ENCODE results near the gene CANT1. TPM values are rescaled to one million over a fixed set of nuclear protein-coding genes. Genes with fewer than 3 reads are reported as not detected.

The CANT1 gene
- total RNA-seq, 6 experiments from 2014 or later, result 84.2 to 103 (median 92.4) TPM

- Mint-ChIP-seq H3K36me3 (ENCODE audit: low read depth) (peaks cover 5% of the 10 kb centered on the region; the same call in 1 of the 2 replicates), H3K27me3 (ENCODE audit: insufficient read depth) (peaks cover 3% of the 10 kb centered on the region), H3K27ac (no peak overlapping the region), H3K4me1 (ENCODE audit: low read depth) (peaks cover 28% of the 10 kb centered on the region), H3K4me3 (no peak overlapping the region), H3K9me3 (no peaks in the 10 kb centered on the region)
- DNase-seq, result peak; percentile 45
- TF ChIP-seq, protein P1, sequence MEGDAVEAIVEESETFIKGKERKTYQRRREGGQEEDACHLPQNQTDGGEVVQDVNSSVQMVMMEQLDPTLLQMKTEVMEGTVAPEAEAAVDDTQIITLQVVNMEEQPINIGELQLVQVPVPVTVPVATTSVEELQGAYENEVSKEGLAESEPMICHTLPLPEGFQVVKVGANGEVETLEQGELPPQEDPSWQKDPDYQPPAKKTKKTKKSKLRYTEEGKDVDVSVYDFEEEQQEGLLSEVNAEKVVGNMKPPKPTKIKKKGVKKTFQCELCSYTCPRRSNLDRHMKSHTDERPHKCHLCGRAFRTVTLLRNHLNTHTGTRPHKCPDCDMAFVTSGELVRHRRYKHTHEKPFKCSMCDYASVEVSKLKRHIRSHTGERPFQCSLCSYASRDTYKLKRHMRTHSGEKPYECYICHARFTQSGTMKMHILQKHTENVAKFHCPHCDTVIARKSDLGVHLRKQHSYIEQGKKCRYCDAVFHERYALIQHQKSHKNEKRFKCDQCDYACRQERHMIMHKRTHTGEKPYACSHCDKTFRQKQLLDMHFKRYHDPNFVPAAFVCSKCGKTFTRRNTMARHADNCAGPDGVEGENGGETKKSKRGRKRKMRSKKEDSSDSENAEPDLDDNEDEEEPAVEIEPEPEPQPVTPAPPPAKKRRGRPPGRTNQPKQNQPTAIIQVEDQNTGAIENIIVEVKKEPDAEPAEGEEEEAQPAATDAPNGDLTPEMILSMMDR (IDR thresholded peaks at IDR 0.05), result peak; percentile 98
Measured at GRCh38 chr17:79042421-79043190, 33.0 kb upstream of the CANT1 start.

DNA sequence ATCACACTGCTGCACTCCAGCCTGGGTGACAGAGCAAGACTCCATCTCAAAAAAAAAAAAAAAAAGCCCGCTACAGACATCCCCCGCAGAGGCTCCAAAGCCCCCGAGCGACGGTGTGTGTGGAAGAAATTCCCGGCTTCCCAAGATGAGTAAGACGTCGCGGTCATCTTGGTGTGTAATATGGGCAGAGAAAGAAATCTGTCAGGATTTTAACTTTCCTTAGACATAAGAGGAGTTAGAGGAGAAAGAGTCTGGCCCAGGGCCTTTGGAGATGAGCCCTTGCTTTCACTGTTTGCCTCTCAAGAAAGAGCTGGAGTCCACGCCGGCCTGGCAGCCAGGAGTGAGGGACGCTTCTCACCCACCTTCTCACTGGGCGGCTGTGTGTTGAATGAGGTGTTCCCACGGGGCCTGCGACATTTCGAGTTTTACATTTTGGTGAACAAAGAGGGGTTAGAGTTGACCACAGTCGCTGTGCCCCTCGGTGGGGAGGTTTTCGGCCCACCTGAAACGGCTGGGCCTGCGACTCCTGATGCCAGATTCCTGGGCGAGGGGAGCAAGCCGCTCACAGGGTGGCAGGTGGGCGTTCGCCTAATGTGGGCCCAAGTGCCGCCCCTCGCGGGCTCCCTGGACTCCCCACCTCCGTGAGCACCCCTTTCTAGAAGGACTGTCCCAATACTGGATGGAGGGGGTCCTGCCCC, 32.3 kb upstream of the CANT1 start:
- TF ChIP-seq, protein P1 (IDR thresholded peaks at IDR 0.05), result no peak
- Mint-ChIP-seq H3K4me1 (ENCODE audit: low read depth) (peaks cover 29% of the 10 kb centered on the region), H3K4me3 (no peak overlapping the region), H3K27me3 (ENCODE audit: insufficient read depth) (peaks cover 3% of the 10 kb centered on the region), H3K9me3 (no peaks in the 10 kb centered on the region), H3K27ac (no peak overlapping the region), H3K36me3 (ENCODE audit: low read depth) (peaks cover 5% of the 10 kb centered on the region; the same call in 1 of the 2 replicates)
- no peak for DNase-seq

DNA sequence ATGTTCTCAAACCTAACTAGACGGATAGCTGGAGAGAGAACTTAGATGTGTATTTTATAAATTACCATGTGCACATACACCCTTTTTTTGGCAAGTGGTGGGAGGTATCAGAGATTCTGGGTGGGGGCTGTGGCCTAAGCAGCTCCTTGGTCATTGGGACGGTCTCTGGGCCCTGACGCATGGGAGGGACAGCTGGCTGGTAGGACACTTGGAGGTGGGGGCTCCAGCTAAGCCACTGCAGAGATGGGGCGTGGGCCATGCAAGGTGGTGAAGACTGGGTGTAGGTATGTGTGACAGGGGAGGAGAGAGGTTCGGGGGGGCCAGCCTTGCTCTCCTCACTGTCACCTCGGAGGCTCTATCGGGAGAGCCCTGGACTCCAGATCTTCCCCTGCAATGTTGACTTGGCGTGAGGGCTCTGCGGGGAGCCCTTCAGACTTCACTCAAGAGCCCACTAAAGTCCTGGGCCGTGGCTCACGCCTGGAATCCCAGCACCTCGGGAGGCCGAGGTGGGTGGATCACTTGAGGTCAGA, 31.5 kb upstream of the CANT1 start:
- no peak overlapping the region for H3K27ac Mint-ChIP-seq
- DNase-seq, result no peak
- peaks cover 5% of the 10 kb centered on the region; the same call in 1 of the 2 replicates for H3K36me3 Mint-ChIP-seq (ENCODE audit: low read depth)
- no peaks in the 10 kb centered on the region for H3K9me3 Mint-ChIP-seq
- H3K27me3 Mint-ChIP-seq (ENCODE audit: insufficient read depth), result peaks cover 3% of the 10 kb centered on the region
- peaks cover 35% of the 10 kb centered on the region for H3K4me1 Mint-ChIP-seq (ENCODE audit: low read depth)
- TF ChIP-seq, protein P1 (IDR thresholded peaks at IDR 0.05), result no peak
- H3K4me3 Mint-ChIP-seq, result no peak overlapping the region

DNA sequence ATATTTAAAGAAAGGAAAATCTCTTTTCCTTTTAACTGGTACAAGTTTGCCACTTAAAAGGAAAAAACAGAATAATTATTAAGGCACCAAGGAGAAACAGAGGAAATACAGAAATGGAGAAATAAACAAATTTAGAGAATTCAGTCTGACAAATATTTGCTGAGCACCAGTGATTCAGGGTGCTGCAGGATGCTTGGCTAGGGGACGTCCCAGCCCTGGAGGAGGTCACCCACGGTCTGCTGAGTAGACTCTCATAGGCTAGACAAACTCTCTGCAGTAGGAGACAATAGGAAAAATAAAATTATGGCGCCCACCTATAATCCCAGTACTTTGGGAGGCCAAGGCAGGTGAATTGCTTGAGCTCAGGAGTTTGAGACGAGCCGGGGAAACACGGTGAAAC, 30.3 kb upstream of the CANT1 start:
- Mint-ChIP-seq H3K27me3 (ENCODE audit: insufficient read depth) (peaks cover 3% of the 10 kb centered on the region), H3K9me3 (no peaks in the 10 kb centered on the region), H3K4me3 (no peak overlapping the region), H3K27ac (no peak overlapping the region; the same call in 1 of the 2 replicates), H3K36me3 (ENCODE audit: low read depth) (peaks cover 5% of the 10 kb centered on the region; the same call in 1 of the 2 replicates), H3K4me1 (ENCODE audit: low read depth) (peaks cover 41% of the 10 kb centered on the region)
- TF ChIP-seq, protein P1 (IDR thresholded peaks at IDR 0.05), result no peak
- DNase-seq, result no peak

GRCh38 chr17:79039171-79039570, 29.6 kb upstream of the CANT1 start:
- no peaks in the 10 kb centered on the region for H3K9me3 Mint-ChIP-seq
- H3K27me3 Mint-ChIP-seq (ENCODE audit: insufficient read depth), result peaks cover 3% of the 10 kb centered on the region
- H3K4me3 Mint-ChIP-seq, result no peak overlapping the region
- DNase-seq, result no peak
- peaks cover 43% of the 10 kb centered on the region for H3K4me1 Mint-ChIP-seq (ENCODE audit: low read depth)
- peak overlapping the region; percentile 99 for H3K27ac Mint-ChIP-seq
- peaks cover 5% of the 10 kb centered on the region; the same call in 1 of the 2 replicates for H3K36me3 Mint-ChIP-seq (ENCODE audit: low read depth)
- TF ChIP-seq, protein P1 (IDR thresholded peaks at IDR 0.05), result no peak

All from HFFc6 (cell line).